ENCODE measurements around the gene DMD. TPM values are rescaled to one million over a fixed set of nuclear protein-coding genes. Genes with fewer than 3 reads are reported as not detected.

The DMD gene
- total and polyA plus RNA-seq, 2 of the 8 experiments (the other 6 are each of a cell fraction or from before 2014, with no cell fraction given): 4.8 to 7.4 TPM

- TF ChIP-seq CHD7 (IDR thresholded peaks at IDR 0.05; ENCODE audit: insufficient replicate concordance, low read length): no peak
- TF ChIP-seq, protein P1, sequence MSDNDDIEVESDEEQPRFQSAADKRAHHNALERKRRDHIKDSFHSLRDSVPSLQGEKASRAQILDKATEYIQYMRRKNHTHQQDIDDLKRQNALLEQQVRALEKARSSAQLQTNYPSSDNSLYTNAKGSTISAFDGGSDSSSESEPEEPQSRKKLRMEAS (IDR thresholded peaks at IDR 0.05): no peak
- no peak for TF ChIP-seq SIRT6 (IDR thresholded peaks at IDR 0.05; ENCODE audit: low read length)
- no peak for TF ChIP-seq HDAC6 (IDR thresholded peaks at IDR 0.05; ENCODE audit: low read depth, low read length)
- no peak for TF ChIP-seq CBX8 (IDR thresholded peaks at IDR 0.05; ENCODE audit: borderline replicate concordance, low read depth, low read length)
- TF ChIP-seq CEBPB (IDR thresholded peaks at IDR 0.05; ENCODE audit: low read depth, low read length): no peak
- TF ChIP-seq SP4 (IDR thresholded peaks at IDR 0.05; ENCODE audit: low read length): no peak
Observed at GRCh38 chrX:31708116-31708515, 1503.2 kb downstream of the DMD start (continued).

All from H1 (cell line).